Activated CD4-positive, alpha-beta memory T cell treated with anti-CD3 and anti-CD28 coated beads, Interleukin-2, amount 10 ng/mL, durations not matched to agents 7 days and 5 days (primary cell): ENCODE measurements around the gene MRPL51. TPM values are rescaled to one million over a fixed set of nuclear protein-coding genes. Genes with fewer than 3 reads are reported as not detected.

ENCODE experiments used
- CTCF ChIA-PET: fragments of 350-600 bp; sonication (Branson Sonifier 250); formaldehyde crosslinking; loops from one replicate; lab custom pipeline; 2021; ENCODE audit warnings: antibody characterized with exemption, inconsistent platforms; lab: Charles Lee
- POLR2A ChIA-PET: fragments of 350-600 bp; sonication (Branson Sonifier 250); formaldehyde crosslinking; loops from one replicate; lab custom pipeline; 2021; ENCODE audit warnings: antibody characterized with exemption; lab: Charles Lee
- DNase-seq: peaks from one replicate; pipeline ENCODE4 v3.0.0-alpha.2; 2020
- H3K27ac Mint-ChIP-seq: one replicate; pipeline ENCODE4 v1.8.0; 2021; ENCODE audit warnings: mild to moderate bottlenecking, mixed read lengths
- H3K27me3 Mint-ChIP-seq: one replicate; pipeline ENCODE4 v1.8.0; 2021; ENCODE audit warnings: mixed read lengths
- H3K36me3 Mint-ChIP-seq: one replicate; pipeline ENCODE4 v1.8.0; 2021; ENCODE audit warnings: low read depth, mixed read lengths
- H3K4me1 Mint-ChIP-seq: one replicate; pipeline ENCODE4 v1.8.0; 2021; ENCODE audit warnings: mixed read lengths
- H3K4me3 Mint-ChIP-seq: one replicate; pipeline ENCODE4 v1.8.0; 2021; ENCODE audit warnings: mild to moderate bottlenecking, mixed read lengths
- H3K9me3 Mint-ChIP-seq: one replicate; pipeline ENCODE4 v1.8.0; 2021; ENCODE audit warnings: mixed read lengths
- total RNA-seq, 2 experiments: library from RNA; stranded (reverse); gene quantifications; one replicate each; pipeline ENCODE4 v1.2.3, GENCODE V29; 2021

Gene MRPL51
- total RNA-seq, 2 experiments from 2014 or later, result 204 to 208 TPM

- peaks cover 24% of the 10 kb centered on the region for H3K4me1 Mint-ChIP-seq
- H3K36me3 Mint-ChIP-seq, result peaks cover 89% of the 10 kb centered on the region
- POLR2A ChIA-PET, result interaction anchor here (0.7 to 1.2 kb wide), 2 partner anchors 10 to 34 kb away, joined by 3 read pairs; no protein-coding TSS in a partner anchor
Observed at GRCh38 chr12:6529291-6529737, 36.3 kb upstream of the MRPL51 start.

GRCh38 chr12:6528539-6529235, 35.6 kb upstream of the MRPL51 start:
- H3K4me3 Mint-ChIP-seq, result no peak overlapping the region
- no peaks in the 10 kb centered on the region for H3K27me3 Mint-ChIP-seq
- H3K27ac Mint-ChIP-seq, result peak overlapping the region; percentile 41
- peaks cover 21% of the 10 kb centered on the region for H3K4me1 Mint-ChIP-seq
- ChIA-PET CTCF (interaction anchor here (0.8 kb wide), 1 partner anchor 33 kb away, joined by 3 read pairs; no protein-coding TSS in a partner anchor), POLR2A (interaction anchor here (0.7 to 1.2 kb wide), 2 partner anchors 10 to 34 kb away, joined by 3 read pairs; no protein-coding TSS in a partner anchor)
- no peak for DNase-seq
- no peaks in the 10 kb centered on the region for H3K9me3 Mint-ChIP-seq
- peaks cover 89% of the 10 kb centered on the region for H3K36me3 Mint-ChIP-seq

More at GRCh38 chr12:6529291-6529737, 36.3 kb upstream of the MRPL51 start:
- DNase-seq, result no peak
- CTCF ChIA-PET, result interaction anchor here (0.7 to 0.8 kb wide), 2 partner anchors 10 to 34 kb away, joined by 3 to 5 read pairs; no protein-coding TSS in a partner anchor
- H3K27ac Mint-ChIP-seq, result peak overlapping the region; percentile 4
- no peak overlapping the region for H3K4me3 Mint-ChIP-seq
- no peaks in the 10 kb centered on the region for H3K9me3 Mint-ChIP-seq
- H3K27me3 Mint-ChIP-seq, result no peaks in the 10 kb centered on the region

GRCh38 chr12:6527711-6528110, 34.6 kb upstream of the MRPL51 start:
- Mint-ChIP-seq H3K36me3 (peaks cover 93% of the 10 kb centered on the region), H3K4me3 (no peak overlapping the region), H3K9me3 (no peaks in the 10 kb centered on the region), H3K27ac (no peak overlapping the region), H3K4me1 (peaks cover 16% of the 10 kb centered on the region), H3K27me3 (no peaks in the 10 kb centered on the region)
- DNase-seq, result no peak
- POLR2A ChIA-PET, result no interaction called here
- CTCF ChIA-PET, result interaction anchor here (1.0 kb wide), 1 partner anchor 10 kb away, joined by 3 read pairs; no protein-coding TSS in a partner anchor

GRCh38 chr12:6526766-6527525, 33.9 kb upstream of the MRPL51 start:
- Mint-ChIP-seq H3K4me1 (peaks cover 8% of the 10 kb centered on the region), H3K9me3 (no peaks in the 10 kb centered on the region)
- POLR2A ChIA-PET, result interaction anchor here (0.9 to 2.5 kb wide), 3 partner anchors 9 to 13 kb away, joined by 3 to 7 read pairs (median 3); no protein-coding TSS in a partner anchor

GRCh38 chr12:6526201-6526600, 33.1 kb upstream of the MRPL51 start:
- Mint-ChIP-seq H3K36me3 (peaks cover 91% of the 10 kb centered on the region), H3K4me3 (no peak overlapping the region), H3K27me3 (no peaks in the 10 kb centered on the region), H3K4me1 (peaks cover 4% of the 10 kb centered on the region), H3K27ac (no peak overlapping the region), H3K9me3 (no peaks in the 10 kb centered on the region)
- CTCF ChIA-PET, result no interaction called here
- no peak for DNase-seq
- POLR2A ChIA-PET, result interaction anchor here (0.9 to 2.5 kb wide), 3 partner anchors 9 to 13 kb away, joined by 3 to 7 read pairs (median 3); no protein-coding TSS in a partner anchor

More at GRCh38 chr12:6526766-6527525, 33.9 kb upstream of the MRPL51 start:
- Mint-ChIP-seq H3K4me3 (no peak overlapping the region), H3K27me3 (no peaks in the 10 kb centered on the region), H3K27ac (no peak overlapping the region), H3K36me3 (peaks cover 88% of the 10 kb centered on the region)
- DNase-seq, result no peak
- CTCF ChIA-PET, result interaction anchor here (1.0 kb wide), 1 partner anchor 11 kb away, joined by 3 read pairs; no protein-coding TSS in a partner anchor

GRCh38 chr12:6524648-6525047, 31.6 kb upstream of the MRPL51 start:
- ChIA-PET POLR2A (interaction anchor here (1.5 kb wide), 1 partner anchor 8 kb away, joined by 7 read pairs; no protein-coding TSS in a partner anchor), CTCF (interaction anchor here (0.6 kb wide), 1 partner anchor 457 kb away, joined by 3 read pairs; no protein-coding TSS in a partner anchor)
- Mint-ChIP-seq H3K9me3 (no peaks in the 10 kb centered on the region), H3K27ac (no peak overlapping the region), H3K27me3 (no peaks in the 10 kb centered on the region), H3K4me3 (no peak overlapping the region), H3K4me1 (no peaks in the 10 kb centered on the region), H3K36me3 (peaks cover 87% of the 10 kb centered on the region)
- no peak for DNase-seq

- H3K27ac Mint-ChIP-seq, result no peak overlapping the region
Observed at GRCh38 chr12:6523708-6524107, 30.6 kb upstream of the MRPL51 start.

GRCh38 chr12:6522193-6522592, 29.1 kb upstream of the MRPL51 start:
- POLR2A ChIA-PET, result interaction anchor here (1.0 kb wide), 1 partner anchor 13 kb away, joined by 3 read pairs; no protein-coding TSS in a partner anchor
- no peak for DNase-seq
- no peak overlapping the region for H3K4me3 Mint-ChIP-seq
- H3K9me3 Mint-ChIP-seq, result no peaks in the 10 kb centered on the region
- peaks cover 78% of the 10 kb centered on the region for H3K36me3 Mint-ChIP-seq
- CTCF ChIA-PET, result no interaction called here
- no peaks in the 10 kb centered on the region for H3K27me3 Mint-ChIP-seq
- H3K4me1 Mint-ChIP-seq, result no peaks in the 10 kb centered on the region
- no peak overlapping the region for H3K27ac Mint-ChIP-seq

More at GRCh38 chr12:6523708-6524107, 30.6 kb upstream of the MRPL51 start:
- H3K27me3 Mint-ChIP-seq, result no peaks in the 10 kb centered on the region
- no peaks in the 10 kb centered on the region for H3K9me3 Mint-ChIP-seq
- H3K36me3 Mint-ChIP-seq, result peaks cover 83% of the 10 kb centered on the region
- ChIA-PET POLR2A (interaction anchor here (1.5 kb wide), 1 partner anchor 9 kb away, joined by 7 read pairs; no protein-coding TSS in a partner anchor), CTCF (interaction anchor here (0.9 to 1.2 kb wide), 2 partner anchors 14 to 34 kb away, joined by 4 to 6 read pairs; no protein-coding TSS in a partner anchor)
- no peaks in the 10 kb centered on the region for H3K4me1 Mint-ChIP-seq
- no peak overlapping the region for H3K4me3 Mint-ChIP-seq
- no peak for DNase-seq

- no peak overlapping the region for H3K27ac Mint-ChIP-seq
- no peaks in the 10 kb centered on the region for H3K27me3 Mint-ChIP-seq
- DNase-seq, result no peak
- H3K9me3 Mint-ChIP-seq, result no peaks in the 10 kb centered on the region
- H3K4me3 Mint-ChIP-seq, result no peak overlapping the region
- ChIA-PET POLR2A (interaction anchor here (1.1 kb wide), 1 partner anchor 27 kb away, joined by 3 read pairs; the partner anchor contains the start of gene MRPL51), CTCF (no interaction called here)
- H3K4me1 Mint-ChIP-seq, result no peaks in the 10 kb centered on the region
- H3K36me3 Mint-ChIP-seq, result peaks cover 73% of the 10 kb centered on the region
Observed at GRCh38 chr12:6520186-6520585, 27.1 kb upstream of the MRPL51 start.

GRCh38 chr12:6508087-6508486, 15.0 kb upstream of the MRPL51 start:
- Mint-ChIP-seq H3K36me3 (peaks cover 58% of the 10 kb centered on the region), H3K4me1 (peaks cover 17% of the 10 kb centered on the region), H3K27ac (peak overlapping the region; percentile 18), H3K9me3 (no peaks in the 10 kb centered on the region), H3K4me3 (no peak overlapping the region), H3K27me3 (no peaks in the 10 kb centered on the region)
- no peak for DNase-seq
- POLR2A ChIA-PET, result no interaction called here
- CTCF ChIA-PET, result interaction anchor here (0.6 to 1.4 kb wide), 2 partner anchors 20 to 30 kb away, joined by 3 to 5 read pairs; no protein-coding TSS in a partner anchor

GRCh38 chr12:6507102-6507998, 14.3 kb upstream of the MRPL51 start:
- H3K27me3 Mint-ChIP-seq, result no peaks in the 10 kb centered on the region
- no peak overlapping the region for H3K27ac Mint-ChIP-seq
- H3K9me3 Mint-ChIP-seq, result no peaks in the 10 kb centered on the region
- ChIA-PET POLR2A (interaction anchor here (0.6 to 0.7 kb wide), 2 partner anchors 25 to 69 kb away, joined by 3 to 4 read pairs; no protein-coding TSS in a partner anchor), CTCF (interaction anchor here (0.6 kb wide), 1 partner anchor 19 kb away, joined by 5 read pairs; no protein-coding TSS in a partner anchor)
- peaks cover 52% of the 10 kb centered on the region for H3K36me3 Mint-ChIP-seq
- H3K4me1 Mint-ChIP-seq, result peaks cover 18% of the 10 kb centered on the region
- H3K4me3 Mint-ChIP-seq, result no peak overlapping the region
- DNase-seq, result no peak
